HCT116 (cell line): ENCODE results near the gene MEIS1. TPM values are rescaled to one million over a fixed set of nuclear protein-coding genes. Genes with fewer than 3 reads are reported as not detected.

Experiments used
- ATAC-seq: fragments of 200-7000 bp; cut with Tn5 transposase; 2 replicates; pipeline ENCODE4 v1.9.1; 2020; ENCODE audit warnings: mild to moderate bottlenecking, moderate library complexity
- BruUV-seq: library from RNA; stranded (reverse); fragments of 400-500 nt; replicated peaks from 2 replicates; lab custom pipeline; 2021; lab: Mats Ljungman, UMichigan
- CTCF ChIA-PET: fragments of 300-600 bp; sonication (Branson Sonifier 250); formaldehyde crosslinking; loops from one replicate; lab custom pipeline; 2021; ENCODE audit warnings: antibody characterized with exemption; lab: Charles Lee
- POLR2A ChIA-PET: fragments of 300-600, 350-600 bp; sonication (Branson Sonifier 250); formaldehyde crosslinking; loops from one replicate; lab custom pipeline; 2021; ENCODE audit warnings: antibody characterized with exemption; lab: Charles Lee
- RAD21 ChIA-PET, 2 experiments: fragments of 300-600 bp; sonication (Branson Sonifier 250); formaldehyde crosslinking; loops; one replicate each; lab custom pipeline; 2023; ENCODE audit warnings: low total read pairs in 2 of 2; ENCODE audit not compliant: uncharacterized antibody in 2 of 2, unreplicated experiment in 2 of 2, low non-redundant PET in 1 of 2; lab: Charles Lee
- DNase-seq: peaks from one replicate; pipeline ENCODE4 v3.0.0-alpha.2; 2010; ENCODE audit warnings: low read depth, low spot score
- H2AFZ ChIP-seq: fragments of 200-600 bp; shearing (Covaris generic), sonication (generic); 2 replicates; pipeline ENCODE4 v1.6.1; 2017; ENCODE audit warnings: low read depth, mixed run types, mixed read lengths, antibody characterized with exemption, low read length; ENCODE audit not compliant: poor library complexity, severe bottlenecking
- H3K27ac ChIP-seq: 2 replicates; pipeline ENCODE4 v1.5.1; 2012; ENCODE audit warnings: low read depth, low read length
- H3K27me3 ChIP-seq: fragments of 200-600 bp; sonication (generic); 2 replicates; pipeline ENCODE4 v1.6.1; 2016; ENCODE audit warnings: mixed run types, low read length, mixed read lengths; ENCODE audit not compliant: insufficient read depth
- H3K36me3 ChIP-seq, 2 experiments: fragments of 200-500 bp in 1 of 2; fragments of 200-600 bp in 1 of 2; sonication (Bioruptor generic) in 1 of 2; sonication (generic) in 1 of 2; 2 replicates each; pipeline versions ENCODE4 v1.5.1 to v1.6.1; 2014 to 2016; ENCODE audit warnings: low read length in 2 of 2, inconsistent platforms in 1 of 2, mixed read lengths in 1 of 2, mixed run types in 1 of 2; ENCODE audit not compliant: insufficient read depth in 2 of 2, control insufficient read depth in 1 of 2
- H3K4me1 ChIP-seq, 2 experiments: fragments of 200-600 bp in 1 of 2; sonication (generic) in 1 of 2; 2 replicates each; pipeline versions ENCODE4 v1.5.1 to v1.6.1; 2012 to 2017; ENCODE audit warnings: low read length in 2 of 2, inconsistent platforms in 1 of 2, mild to moderate bottlenecking in 1 of 2, mixed read lengths in 1 of 2, mixed run types in 1 of 2, moderate library complexity in 1 of 2; ENCODE audit not compliant: insufficient read depth in 2 of 2, control insufficient read depth in 1 of 2
- H3K4me2 ChIP-seq: fragments of 200-600 bp; sonication (generic); 2 replicates; pipeline ENCODE4 v1.6.1; 2017; ENCODE audit warnings: mixed run types, low read length, mixed read lengths
- H3K4me3 ChIP-seq, 2 experiments: fragments of 200-600 bp in 1 of 2; sonication (generic) in 1 of 2; replicated peaks in 1 of 2; 2 replicates each; pipeline ENCODE4 v1.5.1; 2011 to 2016; ENCODE audit warnings: low read length in 2 of 2, control low read depth in 1 of 2, low read depth in 1 of 2, mild to moderate bottlenecking in 1 of 2, mixed read lengths in 1 of 2, mixed run types in 1 of 2
- H3K79me2 ChIP-seq: fragments of 200-600 bp; sonication (generic); 2 replicates; pipeline ENCODE4 v1.6.1; 2017; ENCODE audit warnings: mild to moderate bottlenecking, mixed run types, low read length, moderate library complexity, mixed read lengths; ENCODE audit not compliant: insufficient read depth
- H3K9ac ChIP-seq: fragments of 200-600 bp; sonication (generic); 2 replicates; pipeline ENCODE4 v1.6.1; 2016; ENCODE audit warnings: low read length, mixed read lengths
- H3K9me2 ChIP-seq: fragments of 200-600 bp; sonication (generic), shearing (Covaris generic); 2 replicates; pipeline ENCODE4 v1.6.1; 2017; ENCODE audit warnings: mixed run types, mild to moderate bottlenecking, moderate library complexity; ENCODE audit not compliant: insufficient read depth
- H3K9me3 ChIP-seq, 2 experiments: fragments of 200-500 bp in 1 of 2; fragments of 200-600 bp in 1 of 2; sonication (Bioruptor generic) in 1 of 2; sonication (generic) in 1 of 2; 2 replicates each; pipeline ENCODE4 v1.6.1; 2014 to 2017; ENCODE audit warnings: low read length in 2 of 2, mixed read lengths in 2 of 2, inconsistent platforms in 1 of 2, low read depth in 1 of 2, mild to moderate bottlenecking in 1 of 2, mixed run types in 1 of 2, moderate library complexity in 1 of 2; ENCODE audit not compliant: control insufficient read depth in 1 of 2, insufficient read depth in 1 of 2
- H4K20me1 ChIP-seq: fragments of 200-600 bp; sonication (generic), shearing (Covaris generic); 2 replicates; pipeline ENCODE4 v1.6.1; 2017; ENCODE audit warnings: mixed run types, mild to moderate bottlenecking, moderate library complexity; ENCODE audit not compliant: insufficient read depth
- EGR1 ChIP-seq: IDR thresholded peaks from 2 replicates; pipeline ENCODE4 v1.6.1; 2012; ENCODE audit warnings: low read depth
- ELF1 ChIP-seq: IDR thresholded peaks from 2 replicates; pipeline ENCODE4 v1.6.1; 2012; ENCODE audit warnings: low read depth, borderline replicate concordance
- EZH2phosphoT487 ChIP-seq: fragments of 200-600 bp; IDR thresholded peaks from 2 replicates; pipeline ENCODE4 v1.6.1; 2018; ENCODE audit warnings: antibody characterized with exemption, borderline replicate concordance
- FOSL1 ChIP-seq: IDR thresholded peaks from 2 replicates; pipeline ENCODE4 v1.6.1; 2012; ENCODE audit warnings: low read depth
- JUND ChIP-seq: IDR thresholded peaks from 2 replicates; pipeline ENCODE4 v1.6.1; 2012
- RAD21 ChIP-seq: IDR thresholded peaks from 2 replicates; pipeline ENCODE4 v1.6.1; 2012; ENCODE audit warnings: low read depth, mild to moderate bottlenecking
- REST ChIP-seq: IDR thresholded peaks from 2 replicates; pipeline ENCODE4 v1.6.1; 2012; ENCODE audit warnings: low read depth
- SIN3A ChIP-seq: IDR thresholded peaks from 2 replicates; pipeline ENCODE4 v1.6.1; 2012; ENCODE audit warnings: low read depth
- SRF ChIP-seq: IDR thresholded peaks from 2 replicates; pipeline ENCODE4 v1.6.1; 2012; ENCODE audit warnings: low read depth
- YY1 ChIP-seq: IDR thresholded peaks from 2 replicates; pipeline ENCODE4 v1.6.1; 2011; ENCODE audit warnings: low read length, low read depth, moderate library complexity, mild to moderate bottlenecking; ENCODE audit not compliant: insufficient replicate concordance; ENCODE audit errors: extremely low read depth
- ZFX ChIP-seq: fragments of 450-650 bp; IDR thresholded peaks from 2 replicates; pipeline ENCODE4 v1.6.1; 2017
- ZNF274 ChIP-seq: fragments of 200-500 bp; sonication (Bioruptor generic); IDR thresholded peaks from 2 replicates; pipeline ENCODE4 v1.6.1; 2014; ENCODE audit warnings: mild to moderate bottlenecking, low read depth, low read length, inconsistent platforms
- intact Hi-C: fragments of 100-400 bp; cut with micrococcal nuclease; formaldehyde crosslinking; loops from 2 replicates; pipeline ENCODE4 v1.10.0; 2022
- total RNA-seq: library from RNA; stranded (reverse); gene quantifications from one replicate; pipeline ENCODE4 v1.2.1, GENCODE V29; 2021; ENCODE audit not compliant: unreplicated experiment
- TF ChIP-seq, protein P1 (sequence below): IDR thresholded peaks from 2 replicates; pipeline ENCODE4 v1.6.1; 2012
- TF ChIP-seq, protein P2 (sequence below), 3 experiments: fragments of 200-600 bp in 1 of 3; sonication (generic) in 1 of 3; IDR thresholded peaks in 2 of 3; conservative IDR thresholded peaks in 1 of 3; 2 replicates each; pipeline ENCODE4 v1.5.1; 2012 to 2017; ENCODE audit warnings: low read depth in 2 of 3, low read length in 2 of 3, antibody characterized with exemption in 1 of 3, borderline replicate concordance in 1 of 3, control low read depth in 1 of 3, mild to moderate bottlenecking in 1 of 3, mixed read lengths in 1 of 3, mixed run types in 1 of 3, moderate library complexity in 1 of 3; ENCODE audit not compliant: insufficient read depth in 1 of 3

MEIS1 gene
- total RNA-seq, 1 experiment from 2014 or later = 0.32 TPM

DNA sequence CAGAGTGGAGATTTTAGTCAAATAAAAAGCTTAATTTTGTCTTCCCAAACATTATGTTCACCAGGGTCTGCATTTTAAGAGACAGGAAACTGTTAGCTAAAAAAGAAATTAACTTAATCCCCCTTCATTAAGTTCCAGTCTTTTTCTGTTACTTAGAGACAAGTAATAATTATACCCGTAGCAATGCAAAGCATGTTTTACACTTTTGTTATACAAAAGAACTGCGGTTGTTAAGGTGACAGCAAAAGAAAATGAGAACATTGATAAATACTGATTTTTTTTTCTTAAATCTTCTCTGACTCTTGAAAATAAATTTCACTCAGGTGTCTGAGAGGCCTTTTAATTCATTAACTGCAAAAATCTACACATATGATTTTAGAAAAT lies 101.4 kb downstream of the MEIS1 start:
- H3K4me2 ChIP-seq = no peak overlapping the region
- H3K79me2 ChIP-seq = no peaks in the 10 kb centered on the region
- ChIA-PET RAD21 (no interaction called here), CTCF (no interaction called here), POLR2A (no interaction called here)
- peaks cover 13% of the 10 kb centered on the region; the same call in 1 of the 2 replicates for H3K27me3 ChIP-seq
- no peaks in the 10 kb centered on the region for H3K36me3 ChIP-seq
- H3K9me2 ChIP-seq = no peaks in the 10 kb centered on the region
- H3K4me1 ChIP-seq = no peaks in the 10 kb centered on the region
- no peaks in the 10 kb centered on the region for H4K20me1 ChIP-seq
- TF ChIP-seq FOSL1 = no peak
- no peak for TF ChIP-seq SRF
- H3K27ac ChIP-seq = no peak overlapping the region
- ATAC-seq (no peak), DNase-seq (no peak)
- no peak overlapping the region for H2AFZ ChIP-seq
- H3K4me3 ChIP-seq = no peak overlapping the region
- no TSS peak for BruUV-seq
- no peaks in the 10 kb centered on the region for H3K9me3 ChIP-seq
- intact Hi-C loops = no loop called here
- H3K9ac ChIP-seq = no peak overlapping the region

DNA sequence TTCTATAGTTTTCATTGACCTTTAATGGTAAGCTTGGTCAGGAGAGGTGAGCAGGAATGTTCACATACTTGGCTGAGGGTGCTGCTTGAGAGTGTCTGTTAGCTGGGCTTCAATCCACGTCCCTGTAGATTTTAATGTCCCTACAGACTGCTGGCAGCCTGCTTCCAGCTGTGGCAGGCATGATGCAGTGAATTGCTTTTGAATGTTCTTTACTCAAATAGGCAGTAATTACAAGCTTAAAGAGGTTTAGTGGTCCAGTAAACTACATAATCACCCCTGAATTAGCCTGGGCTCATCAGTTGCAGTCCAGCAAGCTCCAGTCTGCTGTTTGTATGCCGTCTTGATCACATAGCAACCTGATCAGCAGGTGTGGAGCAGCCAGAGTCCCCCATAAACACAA lies 102.1 kb downstream of the MEIS1 start:
- no TSS peak for BruUV-seq
- ChIA-PET RAD21 (no interaction called here), CTCF (no interaction called here), POLR2A (no interaction called here)
- Histone ChIP-seq H3K4me2 (no peak overlapping the region), H3K4me1 (no peaks in the 10 kb centered on the region), H3K36me3 (no peaks in the 10 kb centered on the region), H3K9me3 (no peaks in the 10 kb centered on the region), H3K9me2 (no peaks in the 10 kb centered on the region), H3K27me3 (peaks cover 13% of the 10 kb centered on the region; the same call in 1 of the 2 replicates), H4K20me1 (no peaks in the 10 kb centered on the region), H2AFZ (no peak overlapping the region), H3K27ac (no peak overlapping the region), H3K79me2 (no peaks in the 10 kb centered on the region), H3K4me3 (no peak overlapping the region), H3K9ac (no peak overlapping the region)
- DNase-seq (no peak), ATAC-seq (no peak)
- intact Hi-C loops = no loop called here
- no peak for TF ChIP-seq SIN3A
- TF ChIP-seq, protein P1, sequence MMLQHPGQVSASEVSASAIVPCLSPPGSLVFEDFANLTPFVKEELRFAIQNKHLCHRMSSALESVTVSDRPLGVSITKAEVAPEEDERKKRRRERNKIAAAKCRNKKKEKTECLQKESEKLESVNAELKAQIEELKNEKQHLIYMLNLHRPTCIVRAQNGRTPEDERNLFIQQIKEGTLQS = no peak
- TF ChIP-seq ZFX = no peak
- no peak for TF ChIP-seq EGR1
- no peak for TF ChIP-seq REST
- TF ChIP-seq RAD21 = no peak
- TF ChIP-seq, protein P2, sequence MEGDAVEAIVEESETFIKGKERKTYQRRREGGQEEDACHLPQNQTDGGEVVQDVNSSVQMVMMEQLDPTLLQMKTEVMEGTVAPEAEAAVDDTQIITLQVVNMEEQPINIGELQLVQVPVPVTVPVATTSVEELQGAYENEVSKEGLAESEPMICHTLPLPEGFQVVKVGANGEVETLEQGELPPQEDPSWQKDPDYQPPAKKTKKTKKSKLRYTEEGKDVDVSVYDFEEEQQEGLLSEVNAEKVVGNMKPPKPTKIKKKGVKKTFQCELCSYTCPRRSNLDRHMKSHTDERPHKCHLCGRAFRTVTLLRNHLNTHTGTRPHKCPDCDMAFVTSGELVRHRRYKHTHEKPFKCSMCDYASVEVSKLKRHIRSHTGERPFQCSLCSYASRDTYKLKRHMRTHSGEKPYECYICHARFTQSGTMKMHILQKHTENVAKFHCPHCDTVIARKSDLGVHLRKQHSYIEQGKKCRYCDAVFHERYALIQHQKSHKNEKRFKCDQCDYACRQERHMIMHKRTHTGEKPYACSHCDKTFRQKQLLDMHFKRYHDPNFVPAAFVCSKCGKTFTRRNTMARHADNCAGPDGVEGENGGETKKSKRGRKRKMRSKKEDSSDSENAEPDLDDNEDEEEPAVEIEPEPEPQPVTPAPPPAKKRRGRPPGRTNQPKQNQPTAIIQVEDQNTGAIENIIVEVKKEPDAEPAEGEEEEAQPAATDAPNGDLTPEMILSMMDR (IDR thresholded peaks at IDR 0.05 in 2 of 3, conservative IDR thresholded peaks at IDR 0.05 in 1 of 3; ENCODE audit: borderline replicate concordance in 1 of 3, insufficient read depth in 1 of 3, low read depth in 2 of 3, low read length in 2 of 3) = no peak
- no peak for TF ChIP-seq FOSL1
- no peak for TF ChIP-seq EZH2phosphoT487
- no peak for TF ChIP-seq JUND
- TF ChIP-seq YY1 = no peak
- no peak for TF ChIP-seq ZNF274
- no peak for TF ChIP-seq ELF1
- TF ChIP-seq SRF = no peak
